Endothelial cell of umbilical vein (primary cell): Measurements from ENCODE around the gene HIP1R. TPM values are rescaled to one million over a fixed set of nuclear protein-coding genes. Genes with fewer than 3 reads are reported as not detected.

ENCODE experiments used
- BruUV-seq: library from RNA; stranded (reverse); fragments of 400-500 nt; replicated peaks from 2 replicates; lab custom pipeline; 2021; lab: Mats Ljungman, UMichigan
- CTCF ChIA-PET: fragments of 300-600, 350-600 bp; sonication (Branson Sonifier 250); formaldehyde crosslinking; loops from one replicate; lab custom pipeline; 2021; ENCODE audit warnings: antibody characterized with exemption, inconsistent platforms; lab: Charles Lee
- POLR2A ChIA-PET: fragments of 300-600, 350-600 bp; sonication (Branson Sonifier 250); formaldehyde crosslinking; loops from one replicate; lab custom pipeline; 2021; ENCODE audit warnings: antibody characterized with exemption, inconsistent platforms; lab: Charles Lee
- DNase-seq: peaks from one replicate; pipeline ENCODE4 v3.0.0-alpha.2; 2011; ENCODE audit warnings: low read depth, low spot score
- FAIRE-seq: peaks from 2 replicates; lab custom pipeline; 2011; peaks lifted over from hg19 to GRCh38; lab: Jason Lieb, UNC
- H2AFZ ChIP-seq: 2 replicates; pipeline ENCODE4 v1.6.0; 2012; ENCODE audit warnings: low read depth, low read length, control low read depth, inconsistent platforms
- H3K27ac ChIP-seq: 2 replicates; pipeline ENCODE4 v1.5.1; 2011; ENCODE audit warnings: low read depth, mild to moderate bottlenecking, control low read depth, low read length, moderate library complexity; ENCODE audit not compliant: insufficient read depth
- H3K27me3 ChIP-seq, 2 experiments: 2 replicates each; pipeline versions ENCODE4 v1.6.0 to v1.6.1; 2011; ENCODE audit warnings: low read length in 2 of 2, mixed read lengths in 1 of 2; ENCODE audit not compliant: control insufficient read depth in 2 of 2, insufficient read depth in 2 of 2
- H3K36me3 ChIP-seq, 2 experiments: 2 replicates in 1 of 2; 3 replicates in 1 of 2; pipeline ENCODE4 v1.5.1; 2011; ENCODE audit warnings: low read length in 2 of 2, mild to moderate bottlenecking in 1 of 2, moderate library complexity in 1 of 2; ENCODE audit not compliant: control insufficient read depth in 2 of 2, insufficient read depth in 2 of 2; ENCODE audit errors: extremely low read depth in 1 of 2
- H3K4me1 ChIP-seq: 3 replicates; pipeline ENCODE4 v1.5.1; 2011; ENCODE audit warnings: mild to moderate bottlenecking, low read length; ENCODE audit not compliant: control insufficient read depth, insufficient read depth; ENCODE audit errors: extremely low read depth
- H3K4me2 ChIP-seq: 2 replicates; pipeline ENCODE4 v1.6.1; 2011; ENCODE audit warnings: low read length, control low read depth, mixed read lengths; ENCODE audit not compliant: insufficient read depth
- H3K4me3 ChIP-seq, 3 experiments: fragments of 200-600 bp in 1 of 3; sonication (generic), shearing (Covaris generic) in 1 of 3; replicated peaks in 1 of 3; 2 replicates each; pipeline ENCODE4 v1.5.1; 2011 to 2016; ENCODE audit warnings: control low read depth in 3 of 3, low read length in 3 of 3, mild to moderate bottlenecking in 2 of 3, inconsistent platforms in 1 of 3, low read depth in 1 of 3, moderate library complexity in 1 of 3; ENCODE audit not compliant: insufficient read depth in 1 of 3
- H3K79me2 ChIP-seq: 2 replicates; pipeline ENCODE4 v1.6.0; 2012; ENCODE audit warnings: low read length, inconsistent platforms; ENCODE audit not compliant: control insufficient read depth, insufficient read depth
- H3K9ac ChIP-seq: replicated peaks from 2 replicates; pipeline ENCODE3; 2011; ENCODE audit warnings: low read length, control low read depth; ENCODE audit not compliant: insufficient read depth; ENCODE audit errors: extremely low read depth
- H3K9me1 ChIP-seq: replicated peaks from 3 replicates; pipeline ENCODE4 v1.6.0; 2011; ENCODE audit warnings: mild to moderate bottlenecking, low read length; ENCODE audit not compliant: control insufficient read depth, insufficient read depth; ENCODE audit errors: extremely low read depth
- H3K9me3 ChIP-seq: replicated peaks from 2 replicates; pipeline ENCODE4 v1.5.1; 2012; ENCODE audit warnings: low read length, inconsistent platforms; ENCODE audit not compliant: control insufficient read depth, insufficient read depth
- H4K20me1 ChIP-seq: replicated peaks from 2 replicates; pipeline ENCODE3; 2011; ENCODE audit warnings: mild to moderate bottlenecking, low read length; ENCODE audit not compliant: control insufficient read depth, insufficient read depth; ENCODE audit errors: extremely low read depth
- EZH2 ChIP-seq: IDR thresholded peaks from 2 replicates; pipeline ENCODE4 v1.6.1; 2012; ENCODE audit warnings: borderline replicate concordance, low read depth, mild to moderate bottlenecking, moderate library complexity, low read length, inconsistent platforms; ENCODE audit not compliant: severe bottlenecking
- FOS ChIP-seq: IDR thresholded peaks from 2 replicates; pipeline ENCODE4 v1.6.1; 2011; ENCODE audit warnings: mild to moderate bottlenecking, low read length, moderate library complexity, borderline replicate concordance; ENCODE audit not compliant: insufficient read depth
- GATA2 ChIP-seq: IDR thresholded peaks from 2 replicates; pipeline ENCODE4 v1.7.0; 2011; ENCODE audit warnings: low read depth, mild to moderate bottlenecking, moderate library complexity, mixed read lengths, low read length; ENCODE audit not compliant: insufficient read length, insufficient read depth
- JUN ChIP-seq: IDR thresholded peaks from 2 replicates; pipeline ENCODE4 v1.6.1; 2011; ENCODE audit warnings: borderline replicate concordance, low read depth; ENCODE audit not compliant: insufficient read length, insufficient read depth
- MYC ChIP-seq: IDR thresholded peaks from one replicate; pipeline ENCODE4 v1.6.1; 2011; ENCODE audit warnings: mild to moderate bottlenecking, low read depth, low read length
- POLR2A ChIP-seq: IDR thresholded peaks from 2 replicates; pipeline ENCODE4 v1.6.1; 2012; ENCODE audit warnings: low read depth, mild to moderate bottlenecking, control low read depth, low read length
- POLR2AphosphoS5 ChIP-seq: IDR thresholded peaks from 2 replicates; pipeline ENCODE4 v1.6.1; 2012; ENCODE audit warnings: low read depth, mild to moderate bottlenecking, control low read depth, low read length, moderate library complexity; ENCODE audit not compliant: insufficient read depth
- dilution Hi-C: fragments of 300-500 bp; cut with MboI; formaldehyde crosslinking; loops from one replicate; pipeline ENCODE4 v1.15.0; 2019; ENCODE audit warnings: low sequenced_read_pairs; ENCODE audit not compliant: extremely low pct_ligation_motif_present
- intact Hi-C: fragments of 100-400 bp; cut with micrococcal nuclease; formaldehyde crosslinking; loops from one replicate; pipeline ENCODE4 v1.10.0; 2022
- polyA plus RNA-seq, 4 experiments: library from polyadenylated mRNA; depleted of rRNA in 3 of 4; stranded (reverse) in 3 of 4; unstranded in 1 of 4; fragments of >200 nt; gene quantifications; 2 replicates each; pipeline versions ENCODE4 v1.2.1 to v1.2.3, GENCODE V29; 2011 to 2012; ENCODE audit warnings: missing spikeins in 1 of 4
- total RNA-seq: library from RNA; stranded (reverse); gene quantifications from 2 replicates; pipeline ENCODE4 v1.2.3, GENCODE V29; 2021
- TF ChIP-seq, protein P1 (sequence below): IDR thresholded peaks from 2 replicates; pipeline ENCODE4 v1.6.1; 2011; ENCODE audit not compliant: insufficient read depth, insufficient read length
- TF ChIP-seq, protein P2 (sequence below), 2 donors: IDR thresholded peaks; 1 replicate in 1 of 2; 2 replicates in 1 of 2; pipeline ENCODE4 v1.5.1; 2011; ENCODE audit warnings: low read length in 2 of 2, mild to moderate bottlenecking in 2 of 2, moderate library complexity in 2 of 2, control low read depth in 1 of 2, inconsistent platforms in 1 of 2, low read depth in 1 of 2; ENCODE audit not compliant: insufficient read depth in 1 of 2; ENCODE audit errors: extremely low read depth in 1 of 2

The HIP1R gene
- total and polyA plus RNA-seq, 2 donors (not counting 3 experiments of a cell fraction or from before 2014, with no cell fraction given): 111 to 122 TPM

- H3K4me1 ChIP-seq: peaks cover 32% of the 10 kb centered on the region
- no peak overlapping the region for H2AFZ ChIP-seq
- H3K36me3 ChIP-seq: peaks cover 18 to 22% of the 10 kb centered on the region in 2 experiments
- H3K79me2 ChIP-seq: peaks cover 44% of the 10 kb centered on the region
- FAIRE-seq: no peak
- ChIA-PET POLR2A (no interaction called here), CTCF (interaction anchor here (4.0 kb wide), 1 partner anchor 82 kb away, joined by 23 read pairs; no protein-coding TSS in a partner anchor)
- no peak overlapping the region for H3K4me2 ChIP-seq
- no peak overlapping the region for H3K4me3 ChIP-seq
- no peak overlapping the region for H3K9ac ChIP-seq
- no peaks in the 10 kb centered on the region for H4K20me1 ChIP-seq
- dilution Hi-C loops (no loop called here), intact Hi-C loops (loop anchor here (5.0 kb wide), 1 partner anchor 368 kb away; no protein-coding TSS in a partner anchor)
- no peaks in the 10 kb centered on the region for H3K27me3 ChIP-seq
- no peak for DNase-seq
- TF ChIP-seq EZH2: no peak
- TF ChIP-seq, protein P1, sequence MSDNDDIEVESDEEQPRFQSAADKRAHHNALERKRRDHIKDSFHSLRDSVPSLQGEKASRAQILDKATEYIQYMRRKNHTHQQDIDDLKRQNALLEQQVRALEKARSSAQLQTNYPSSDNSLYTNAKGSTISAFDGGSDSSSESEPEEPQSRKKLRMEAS: no peak
- no peak for TF ChIP-seq POLR2AphosphoS5
- TF ChIP-seq GATA2: no peak
- TF ChIP-seq JUN: no peak
- no peak for TF ChIP-seq POLR2A
- TF ChIP-seq FOS: no peak
- TF ChIP-seq, protein P2, sequence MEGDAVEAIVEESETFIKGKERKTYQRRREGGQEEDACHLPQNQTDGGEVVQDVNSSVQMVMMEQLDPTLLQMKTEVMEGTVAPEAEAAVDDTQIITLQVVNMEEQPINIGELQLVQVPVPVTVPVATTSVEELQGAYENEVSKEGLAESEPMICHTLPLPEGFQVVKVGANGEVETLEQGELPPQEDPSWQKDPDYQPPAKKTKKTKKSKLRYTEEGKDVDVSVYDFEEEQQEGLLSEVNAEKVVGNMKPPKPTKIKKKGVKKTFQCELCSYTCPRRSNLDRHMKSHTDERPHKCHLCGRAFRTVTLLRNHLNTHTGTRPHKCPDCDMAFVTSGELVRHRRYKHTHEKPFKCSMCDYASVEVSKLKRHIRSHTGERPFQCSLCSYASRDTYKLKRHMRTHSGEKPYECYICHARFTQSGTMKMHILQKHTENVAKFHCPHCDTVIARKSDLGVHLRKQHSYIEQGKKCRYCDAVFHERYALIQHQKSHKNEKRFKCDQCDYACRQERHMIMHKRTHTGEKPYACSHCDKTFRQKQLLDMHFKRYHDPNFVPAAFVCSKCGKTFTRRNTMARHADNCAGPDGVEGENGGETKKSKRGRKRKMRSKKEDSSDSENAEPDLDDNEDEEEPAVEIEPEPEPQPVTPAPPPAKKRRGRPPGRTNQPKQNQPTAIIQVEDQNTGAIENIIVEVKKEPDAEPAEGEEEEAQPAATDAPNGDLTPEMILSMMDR (IDR thresholded peaks at IDR 0.05; ENCODE audit: extremely low read depth in 1 of 2, insufficient read depth in 1 of 2, low read depth in 1 of 2, low read length in 2 of 2): no peak
- TF ChIP-seq MYC: no peak
- H3K9me3 ChIP-seq: no peaks in the 10 kb centered on the region
- no TSS peak for BruUV-seq
- H3K27ac ChIP-seq: no peak overlapping the region
- no peaks in the 10 kb centered on the region for H3K9me1 ChIP-seq
Observed at GRCh38 chr12:122869207-122869973, 34.1 kb downstream of the HIP1R start.
